Measurements from ENCODE around the gene DLG2.

Gene DLG2

DNA sequence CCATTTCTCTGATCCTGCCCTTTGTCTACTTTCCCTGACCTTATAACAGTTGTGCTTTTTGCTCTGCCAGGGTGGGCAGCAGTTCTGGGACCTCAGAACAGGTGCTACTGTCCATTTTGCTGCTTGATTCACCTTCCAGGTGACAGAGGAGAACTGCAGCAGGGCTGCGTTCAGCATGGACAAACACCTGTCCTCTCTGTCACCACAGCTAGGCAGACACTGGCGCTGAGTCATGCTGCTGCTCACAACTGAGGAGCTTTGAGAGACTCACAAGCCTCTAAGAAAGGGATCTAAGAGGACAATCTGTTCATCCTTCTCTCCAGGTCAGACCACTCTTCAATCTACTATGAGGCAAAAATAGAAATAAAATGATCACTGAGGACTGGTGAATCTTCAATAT, 1196.5 kb downstream of the DLG2 start:
- Histone ChIP-seq H3K4ac (ENCODE audit: low read depth in 1 of 2, low read length in 2 of 2) (no peak overlapping the region), H2BK120ac (ENCODE audit: low read depth, low read length) (no peak overlapping the region), H3K27me3 (ENCODE audit: control insufficient read depth in 1 of 2, insufficient read depth in 1 of 2, low read length in 2 of 2) (no peaks in the 10 kb centered on the region), H3K79me1 (replicated peaks; ENCODE audit: low read length, poor library complexity, severe bottlenecking) (no peaks in the 10 kb centered on the region), H2BK12ac (ENCODE audit: low read length in 2 of 2) (no peak overlapping the region), H4K8ac (ENCODE audit: low read length) (no peak overlapping the region), H2BK15ac (ENCODE audit: low read depth, poor library complexity, severe bottlenecking) (no peak overlapping the region), H4K91ac (ENCODE audit: low read length) (no peak overlapping the region), H3K23ac (ENCODE audit: low read length in 2 of 2) (no peak overlapping the region), H3K27ac (ENCODE audit: low read length, poor library complexity, severe bottlenecking) (no peak overlapping the region), H3K9me3 (ENCODE audit: control insufficient read depth, low read length) (no peaks in the 10 kb centered on the region), H3K4me2 (ENCODE audit: low read length, poor library complexity, severe bottlenecking) (no peak overlapping the region), H3K14ac (ENCODE audit: low read length in 2 of 2) (no peak overlapping the region), H2AFZ (ENCODE audit: low read depth, low read length) (no peak overlapping the region), H2AK5ac (ENCODE audit: low read length, severe bottlenecking) (no peak overlapping the region), H2BK5ac (ENCODE audit: low read depth, low read length, poor library complexity, severe bottlenecking) (no peak overlapping the region), H3K18ac (ENCODE audit: low read depth in 1 of 2, low read length in 2 of 2) (no peak overlapping the region), H3K36me3 (ENCODE audit: control insufficient read depth in 1 of 2, insufficient read depth in 2 of 2, low read depth in 1 of 2, low read length in 2 of 2) (no peaks in the 10 kb centered on the region), H3K4me1 (ENCODE audit: control insufficient read depth, insufficient read depth, low read depth, low read length) (no peaks in the 10 kb centered on the region), H3K4me3 (ENCODE audit: insufficient read depth in 1 of 2, low read depth in 1 of 2, low read length in 2 of 2) (no peak overlapping the region), H3K9ac (ENCODE audit: low read length) (no peak overlapping the region)
- DNase-seq, result no peak
- 86% methylated on average over 2 of the region's 2 CpGs for WGBS

DNA sequence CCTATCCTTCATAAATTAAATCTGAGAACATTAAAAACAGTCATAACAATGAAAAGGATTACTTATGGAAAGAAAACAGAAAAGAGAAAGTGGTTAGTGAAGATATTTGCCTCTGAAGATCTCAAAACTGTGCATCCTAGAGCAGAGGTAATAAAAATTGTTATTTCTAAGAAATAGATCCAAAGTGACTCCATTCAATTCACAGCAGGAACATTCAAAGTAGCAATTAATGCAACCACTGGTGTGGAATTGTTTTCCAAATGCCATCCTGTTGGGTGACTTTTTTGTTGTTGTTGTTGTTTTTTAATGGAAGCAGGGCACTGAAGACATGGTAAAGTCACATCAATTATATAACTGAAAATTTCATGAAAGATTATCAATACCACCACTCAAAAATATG, 1201.5 kb downstream of the DLG2 start:
- no peaks in the 10 kb centered on the region for H3K36me3 ChIP-seq (ENCODE audit: control insufficient read depth in 1 of 2, insufficient read depth in 2 of 2, low read depth in 1 of 2, low read length in 2 of 2)
- H4K8ac ChIP-seq (ENCODE audit: low read length), result no peak overlapping the region
- no peak for DNase-seq
- H3K27me3 ChIP-seq (ENCODE audit: control insufficient read depth in 1 of 2, insufficient read depth in 1 of 2, low read length in 2 of 2), result no peaks in the 10 kb centered on the region
- H3K27ac ChIP-seq (ENCODE audit: low read length, poor library complexity, severe bottlenecking), result no peak overlapping the region
- no peak overlapping the region for H3K4me2 ChIP-seq (ENCODE audit: low read length, poor library complexity, severe bottlenecking)
- no peak overlapping the region for H3K18ac ChIP-seq (ENCODE audit: low read depth in 1 of 2, low read length in 2 of 2)
- no peak overlapping the region for H3K23ac ChIP-seq (ENCODE audit: low read length in 2 of 2)
- no peak overlapping the region for H2BK15ac ChIP-seq (ENCODE audit: low read depth, poor library complexity, severe bottlenecking)
- H3K4ac ChIP-seq (ENCODE audit: low read depth in 1 of 2, low read length in 2 of 2), result no peak overlapping the region
- H2AK5ac ChIP-seq (ENCODE audit: low read length, severe bottlenecking), result no peak overlapping the region
- no peaks in the 10 kb centered on the region for H3K9me3 ChIP-seq (ENCODE audit: control insufficient read depth, low read length)
- H3K14ac ChIP-seq (ENCODE audit: low read length in 2 of 2), result no peak overlapping the region
- H3K4me3 ChIP-seq (ENCODE audit: insufficient read depth in 1 of 2, low read depth in 1 of 2, low read length in 2 of 2), result no peak overlapping the region
- no peaks in the 10 kb centered on the region for H3K79me1 ChIP-seq (replicated peaks; ENCODE audit: low read length, poor library complexity, severe bottlenecking)
- H3K9ac ChIP-seq (ENCODE audit: low read length), result no peak overlapping the region
- H4K91ac ChIP-seq (ENCODE audit: low read length), result no peak overlapping the region
- no peak overlapping the region for H2AFZ ChIP-seq (ENCODE audit: low read depth, low read length)
- no peak overlapping the region for H2BK5ac ChIP-seq (ENCODE audit: low read depth, low read length, poor library complexity, severe bottlenecking)
- no peak overlapping the region for H2BK120ac ChIP-seq (ENCODE audit: low read depth, low read length)
- H3K4me1 ChIP-seq (ENCODE audit: control insufficient read depth, insufficient read depth, low read depth, low read length), result no peaks in the 10 kb centered on the region
- H2BK12ac ChIP-seq (ENCODE audit: low read length in 2 of 2), result no peak overlapping the region

DNA sequence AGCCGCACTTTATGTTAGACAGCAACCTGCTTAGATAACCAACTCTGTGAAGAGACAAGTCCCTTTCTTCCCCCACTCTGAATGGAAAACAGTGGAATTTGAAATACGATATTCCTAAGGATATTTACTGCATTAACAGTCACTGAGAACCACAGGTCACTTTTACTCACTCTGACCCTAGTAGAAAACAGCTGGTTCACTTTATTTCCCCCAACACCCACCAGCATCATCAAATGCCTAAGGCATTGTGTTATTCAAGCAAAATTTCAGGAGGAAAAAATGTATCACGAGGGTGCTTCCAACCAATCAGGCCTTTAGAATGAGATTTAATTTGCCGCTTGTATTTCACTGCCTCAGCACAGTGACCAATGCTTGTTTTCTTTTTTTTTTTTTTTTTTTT, 1206.9 kb downstream of the DLG2 start:
- no peak for DNase-seq

DNA sequence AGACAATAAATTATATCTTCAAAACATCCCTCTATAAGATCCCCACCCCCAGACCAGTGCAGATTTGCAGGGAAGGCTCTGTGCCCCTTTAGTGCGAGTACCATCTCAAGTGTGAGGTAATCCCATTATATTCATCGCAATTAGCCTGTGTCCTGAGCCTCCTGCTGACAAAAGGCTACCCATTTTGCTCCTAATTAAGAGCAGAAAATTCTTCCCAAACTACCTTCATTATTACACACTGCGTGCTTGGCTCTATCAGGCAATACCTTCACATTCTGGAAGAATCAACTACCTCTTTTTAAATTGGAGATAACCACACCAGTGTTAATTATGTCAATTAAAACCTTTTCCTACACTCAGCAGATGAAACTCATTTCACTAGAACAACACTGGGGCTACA, 1207.5 kb downstream of the DLG2 start:
- H2BK5ac ChIP-seq (ENCODE audit: low read depth, low read length, poor library complexity, severe bottlenecking), result no peak overlapping the region
- H2BK120ac ChIP-seq (ENCODE audit: low read depth, low read length), result no peak overlapping the region
- no peaks in the 10 kb centered on the region for H3K4me1 ChIP-seq (ENCODE audit: control insufficient read depth, insufficient read depth, low read depth, low read length)
- no peaks in the 10 kb centered on the region for H3K27me3 ChIP-seq (ENCODE audit: control insufficient read depth in 1 of 2, insufficient read depth in 1 of 2, low read length in 2 of 2)
- H3K4ac ChIP-seq (ENCODE audit: low read depth in 1 of 2, low read length in 2 of 2), result no peak overlapping the region
- H3K79me1 ChIP-seq (replicated peaks; ENCODE audit: low read length, poor library complexity, severe bottlenecking), result no peaks in the 10 kb centered on the region
- no peak overlapping the region for H3K4me3 ChIP-seq (ENCODE audit: insufficient read depth in 1 of 2, low read depth in 1 of 2, low read length in 2 of 2)
- H3K9me3 ChIP-seq (ENCODE audit: control insufficient read depth, low read length), result no peaks in the 10 kb centered on the region
- no peak for DNase-seq
- WGBS, result 82% methylated on average over 3 of the region's 3 CpGs
- H3K18ac ChIP-seq (ENCODE audit: low read depth in 1 of 2, low read length in 2 of 2), result no peak overlapping the region
- no peak overlapping the region for H2AFZ ChIP-seq (ENCODE audit: low read depth, low read length)
- no peak overlapping the region for H3K9ac ChIP-seq (ENCODE audit: low read length)
- H3K27ac ChIP-seq (ENCODE audit: low read length, poor library complexity, severe bottlenecking), result no peak overlapping the region
- H3K14ac ChIP-seq (ENCODE audit: low read length in 2 of 2), result no peak overlapping the region
- no peak overlapping the region for H2BK12ac ChIP-seq (ENCODE audit: low read length in 2 of 2)
- no peak overlapping the region for H2BK15ac ChIP-seq (ENCODE audit: low read depth, poor library complexity, severe bottlenecking)
- H4K91ac ChIP-seq (ENCODE audit: low read length), result no peak overlapping the region
- H3K23ac ChIP-seq (ENCODE audit: low read length in 2 of 2), result no peak overlapping the region
- no peak overlapping the region for H4K8ac ChIP-seq (ENCODE audit: low read length)
- H3K4me2 ChIP-seq (ENCODE audit: low read length, poor library complexity, severe bottlenecking), result no peak overlapping the region
- H2AK5ac ChIP-seq (ENCODE audit: low read length, severe bottlenecking), result no peak overlapping the region
- H3K36me3 ChIP-seq (ENCODE audit: control insufficient read depth in 1 of 2, insufficient read depth in 2 of 2, low read depth in 1 of 2, low read length in 2 of 2), result no peaks in the 10 kb centered on the region

More for the DNA sequence above, 1206.9 kb downstream of the DLG2 start:
- Histone ChIP-seq H3K14ac (ENCODE audit: low read length in 2 of 2) (no peak overlapping the region), H2AFZ (ENCODE audit: low read depth, low read length) (no peak overlapping the region), H3K18ac (ENCODE audit: low read depth in 1 of 2, low read length in 2 of 2) (no peak overlapping the region), H2AK5ac (ENCODE audit: low read length, severe bottlenecking) (no peak overlapping the region), H2BK5ac (ENCODE audit: low read depth, low read length, poor library complexity, severe bottlenecking) (no peak overlapping the region), H3K4ac (ENCODE audit: low read depth in 1 of 2, low read length in 2 of 2) (no peak overlapping the region), H4K91ac (ENCODE audit: low read length) (no peak overlapping the region), H2BK120ac (ENCODE audit: low read depth, low read length) (no peak overlapping the region), H4K8ac (ENCODE audit: low read length) (no peak overlapping the region), H3K4me1 (ENCODE audit: control insufficient read depth, insufficient read depth, low read depth, low read length) (no peaks in the 10 kb centered on the region), H3K9me3 (ENCODE audit: control insufficient read depth, low read length) (no peaks in the 10 kb centered on the region), H3K4me3 (ENCODE audit: insufficient read depth in 1 of 2, low read depth in 1 of 2, low read length in 2 of 2) (no peak overlapping the region), H3K23ac (ENCODE audit: low read length in 2 of 2) (no peak overlapping the region), H3K4me2 (ENCODE audit: low read length, poor library complexity, severe bottlenecking) (no peak overlapping the region), H3K27ac (ENCODE audit: low read length, poor library complexity, severe bottlenecking) (no peak overlapping the region), H3K27me3 (ENCODE audit: control insufficient read depth in 1 of 2, insufficient read depth in 1 of 2, low read length in 2 of 2) (no peaks in the 10 kb centered on the region), H3K9ac (ENCODE audit: low read length) (no peak overlapping the region), H3K79me1 (replicated peaks; ENCODE audit: low read length, poor library complexity, severe bottlenecking) (no peaks in the 10 kb centered on the region), H2BK12ac (ENCODE audit: low read length in 2 of 2) (no peak overlapping the region), H3K36me3 (ENCODE audit: control insufficient read depth in 1 of 2, insufficient read depth in 2 of 2, low read depth in 1 of 2, low read length in 2 of 2) (no peaks in the 10 kb centered on the region), H2BK15ac (ENCODE audit: low read depth, poor library complexity, severe bottlenecking) (no peak overlapping the region)
- 92% methylated on average over 2 of the region's 4 CpGs for WGBS

Measured in mesenchymal stem cell (in vitro differentiated cells and primary cell).